Esophagus (tissue), 2 donors: ENCODE results near the gene VPS8. TPM values are rescaled to one million over a fixed set of nuclear protein-coding genes. Genes with fewer than 3 reads are reported as not detected.

ENCODE experiments used
- H3K27ac ChIP-seq, 2 donors: one replicate each; pipeline ENCODE4 v1.5.1; 2013; ENCODE audit warnings: low read depth in 2 of 2, mild to moderate bottlenecking in 2 of 2, inconsistent platforms in 1 of 2, low read length in 1 of 2, moderate library complexity in 1 of 2
- H3K27me3 ChIP-seq, 2 donors: one replicate each; pipeline ENCODE4 v1.6.1; 2013; ENCODE audit warnings: low read length in 2 of 2, control low read depth in 1 of 2, mild to moderate bottlenecking in 1 of 2; ENCODE audit not compliant: insufficient read depth in 2 of 2, control insufficient read depth in 1 of 2
- H3K36me3 ChIP-seq, 2 donors: one replicate each; pipeline ENCODE4 v1.6.1; 2013; ENCODE audit warnings: low read length in 1 of 2; ENCODE audit not compliant: control insufficient read depth in 2 of 2, insufficient read depth in 2 of 2
- H3K4me1 ChIP-seq, 2 donors: one replicate each; pipeline ENCODE4 v1.6.1; 2013; ENCODE audit warnings: low read length in 1 of 2; ENCODE audit not compliant: control insufficient read depth in 2 of 2, insufficient read depth in 2 of 2
- H3K4me3 ChIP-seq, 2 donors: one replicate each; pipeline ENCODE4 v1.5.1; 2013; ENCODE audit warnings: low read length in 2 of 2, mild to moderate bottlenecking in 2 of 2, low read depth in 1 of 2, moderate library complexity in 1 of 2
- H3K9me3 ChIP-seq, 2 donors: one replicate each; pipeline ENCODE4 v1.6.1; 2013; ENCODE audit warnings: mild to moderate bottlenecking in 2 of 2, low read depth in 1 of 2, low read length in 1 of 2, moderate library complexity in 1 of 2; ENCODE audit not compliant: control insufficient read depth in 2 of 2, insufficient read depth in 1 of 2
- WGBS, 2 donors: extraction: QIAGEN DNeasy Blood & Tissue Kit; methylation state at CpG; one replicate each; pipeline ENCODE4 v1.1.7; 2013; 5-methylcytosine and 5-hydroxymethylcytosine counted together
- polyA plus RNA-seq, 2 donors: library from polyadenylated mRNA; stranded (reverse); fragments of 200-250 nt; gene quantifications; one replicate each; pipeline ENCODE4 v1.2.3, GENCODE V29; 2013
- donor health status: healthy with polysubstance abuse.
- donor health status: Bipolar disorder and iron deficiency.

VPS8 gene
- polyA plus RNA-seq, 2 donors, result 9.5 to 10.4 TPM

DNA sequence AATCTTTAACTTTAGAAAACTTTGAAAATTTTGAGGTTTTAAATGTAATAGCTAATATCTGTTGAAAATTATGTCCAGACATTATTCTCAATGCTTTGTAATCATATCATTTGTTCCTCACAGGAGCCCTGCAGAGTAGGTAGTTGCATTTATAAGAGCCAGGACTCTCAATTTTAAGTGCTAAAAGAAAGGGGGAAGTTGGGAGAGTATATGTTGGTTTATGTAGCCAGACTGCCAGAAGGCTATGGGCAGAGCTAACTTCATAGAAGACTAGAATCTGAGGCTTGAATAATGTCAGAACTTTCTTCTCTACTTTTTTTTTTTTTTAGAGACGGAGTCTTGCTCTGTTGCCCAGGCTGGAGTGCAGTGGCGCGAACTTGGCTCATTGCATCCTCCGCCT, 9.1 kb downstream of the VPS8 start:
- H3K9me3 ChIP-seq, result no peaks in the 10 kb centered on the region
- no peak overlapping the region for H3K27ac ChIP-seq
- no peaks in the 10 kb centered on the region for H3K4me1 ChIP-seq
- H3K4me3 ChIP-seq, result no peak overlapping the region
- no peaks in the 10 kb centered on the region for H3K36me3 ChIP-seq
- no peaks in the 10 kb centered on the region for H3K27me3 ChIP-seq
- 98 to 100% methylated on average over 4 of the region's 4 CpGs for WGBS, 2 donors

DNA sequence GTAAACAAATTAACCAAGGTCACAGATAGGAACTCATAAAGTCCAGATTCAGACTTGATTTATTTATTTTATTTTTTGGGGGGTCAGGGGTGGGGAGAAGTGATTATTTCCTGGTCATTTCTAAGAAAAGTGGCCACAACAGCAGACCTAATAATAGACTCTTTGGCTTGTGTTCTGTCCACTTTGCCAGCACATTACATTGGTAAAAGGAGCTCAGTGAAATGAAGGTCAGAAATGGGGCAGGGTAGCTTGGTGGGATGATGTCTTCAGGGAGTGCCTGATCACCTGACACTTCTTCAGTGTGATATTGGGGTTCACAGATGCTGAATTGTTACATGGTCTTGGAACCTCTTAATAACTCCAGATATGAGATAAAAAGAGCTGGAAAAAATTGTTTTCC, 10.1 kb downstream of the VPS8 start:
- Histone ChIP-seq H3K9me3 (no peaks in the 10 kb centered on the region), H3K36me3 (peaks cover 0 to 2% of the 10 kb centered on the region in 2 donors), H3K4me1 (no peaks in the 10 kb centered on the region), H3K4me3 (no peak overlapping the region), H3K27ac (no peak overlapping the region), H3K27me3 (no peaks in the 10 kb centered on the region)

DNA sequence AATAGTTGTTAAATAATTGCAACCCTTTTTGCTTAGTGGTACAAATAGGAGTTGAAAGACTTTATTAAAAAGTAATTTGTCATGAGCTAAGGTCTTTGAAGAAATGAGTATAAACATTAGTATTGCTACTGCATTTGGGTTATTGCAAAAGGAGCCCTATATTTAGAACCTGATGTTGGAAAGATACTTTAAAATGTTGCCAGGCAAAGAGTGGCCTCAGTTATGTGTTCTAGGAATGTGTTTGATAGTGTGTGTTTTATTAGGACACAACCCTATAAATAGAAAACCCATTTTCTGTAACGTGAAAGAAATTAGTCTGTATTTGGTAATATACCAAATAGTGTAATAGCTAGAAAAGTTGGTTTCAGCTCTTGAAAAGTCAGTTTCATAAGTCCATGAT, 10.7 kb downstream of the VPS8 start:
- peaks cover 0 to 2% of the 10 kb centered on the region in 2 donors for H3K36me3 ChIP-seq
- H3K9me3 ChIP-seq, result no peaks in the 10 kb centered on the region
- no peaks in the 10 kb centered on the region for H3K27me3 ChIP-seq
- no peaks in the 10 kb centered on the region for H3K4me1 ChIP-seq
- H3K27ac ChIP-seq, result no peak overlapping the region
- 45 to 48% methylated on average over 1 of the region's 1 CpG for WGBS, 2 donors
- no peak overlapping the region for H3K4me3 ChIP-seq

DNA sequence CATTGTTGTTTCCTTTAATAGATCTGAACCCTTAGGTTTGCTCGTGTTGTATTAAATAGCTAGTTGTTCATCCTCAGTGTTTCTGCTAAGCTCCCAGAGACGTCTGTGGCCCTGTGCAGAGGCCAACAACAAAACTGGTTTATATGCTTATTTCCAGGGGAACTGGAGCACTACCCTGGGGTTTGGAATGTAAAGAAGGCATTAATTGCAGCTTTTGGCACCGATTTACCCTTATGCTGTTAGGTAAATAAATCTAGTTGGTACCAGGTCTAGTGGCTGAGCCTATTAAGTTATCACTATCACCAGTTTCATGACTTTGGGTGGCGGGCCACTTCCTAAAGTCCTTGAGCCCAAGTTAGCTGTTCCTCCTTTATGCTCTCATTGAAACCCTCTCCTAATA, 12.0 kb downstream of the VPS8 start:
- H3K27me3 ChIP-seq, result no peaks in the 10 kb centered on the region
- H3K4me3 ChIP-seq, result no peak overlapping the region
- no peaks in the 10 kb centered on the region for H3K4me1 ChIP-seq
- H3K27ac ChIP-seq, result no peak overlapping the region
- 90% methylated on average over 4 of the region's 4 CpGs for WGBS, 2 donors
- peaks cover 0 to 2% of the 10 kb centered on the region in 2 donors for H3K36me3 ChIP-seq
- H3K9me3 ChIP-seq, result no peaks in the 10 kb centered on the region

DNA sequence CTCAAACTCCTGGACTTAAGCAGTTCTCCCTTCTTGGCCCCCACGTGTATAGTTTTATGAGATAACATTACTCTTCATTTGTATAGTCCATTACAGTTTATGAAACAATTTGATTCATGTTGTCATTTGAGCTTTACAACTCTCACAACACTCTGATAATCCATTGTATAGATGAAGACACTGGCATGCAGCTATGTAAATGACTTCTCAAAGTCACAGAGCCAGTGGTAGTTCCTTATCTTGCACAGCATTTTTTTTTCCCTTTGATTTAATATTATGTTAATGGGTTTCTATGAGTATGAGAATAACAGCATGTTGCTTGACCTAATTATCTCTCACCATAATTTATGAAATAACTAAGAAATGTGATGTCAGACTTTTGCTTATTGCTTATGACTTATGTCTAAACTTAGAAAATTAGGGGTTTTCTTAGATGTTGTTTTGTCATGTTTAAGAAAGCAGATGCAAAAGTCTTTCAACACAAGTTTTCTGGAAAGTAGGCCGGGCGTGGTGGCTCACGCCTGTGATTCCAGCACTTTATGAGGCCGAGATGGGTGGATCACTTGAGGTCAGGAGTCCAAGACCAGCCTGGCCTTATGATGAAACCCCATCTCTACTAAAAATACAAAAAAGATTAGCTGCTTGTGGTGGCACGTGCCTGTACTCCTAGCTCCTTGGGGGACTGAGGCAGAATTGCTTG, 13.3 kb downstream of the VPS8 start:
- H3K9me3 ChIP-seq, result no peaks in the 10 kb centered on the region
- no peaks in the 10 kb centered on the region for H3K4me1 ChIP-seq
- no peak overlapping the region for H3K4me3 ChIP-seq
- 81 to 89% methylated on average over 6 of the region's 6 CpGs for WGBS, 2 donors
- no peaks in the 10 kb centered on the region for H3K27me3 ChIP-seq
- peaks cover 0 to 2% of the 10 kb centered on the region in 2 donors for H3K36me3 ChIP-seq
- H3K27ac ChIP-seq, result no peak overlapping the region

DNA sequence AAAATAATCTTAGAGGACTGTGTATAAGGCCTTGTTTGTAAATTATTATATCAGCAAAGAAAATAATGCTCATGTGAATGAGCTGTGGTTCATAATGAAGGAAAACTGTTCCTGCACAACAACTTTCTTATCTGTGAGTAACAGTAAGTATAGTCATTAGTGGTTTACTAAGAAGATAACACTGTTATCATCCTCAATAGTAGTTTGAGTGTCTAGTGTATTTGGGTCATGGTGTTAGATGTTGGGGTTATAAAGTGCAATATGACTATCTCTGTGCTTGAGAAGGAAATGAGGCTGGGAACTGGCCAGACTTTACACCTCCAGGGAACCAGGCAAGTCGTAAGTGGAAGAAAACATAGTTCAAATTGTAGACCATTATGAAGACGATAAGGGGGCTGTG, 15.6 kb downstream of the VPS8 start:
- Histone ChIP-seq H3K27ac (no peak overlapping the region), H3K27me3 (no peaks in the 10 kb centered on the region), H3K9me3 (no peaks in the 10 kb centered on the region), H3K36me3 (peaks cover 0 to 2% of the 10 kb centered on the region in 2 donors), H3K4me3 (no peak overlapping the region), H3K4me1 (no peaks in the 10 kb centered on the region)
- WGBS, 2 donors, result 80 to 84% methylated on average over 2 of the region's 2 CpGs

DNA sequence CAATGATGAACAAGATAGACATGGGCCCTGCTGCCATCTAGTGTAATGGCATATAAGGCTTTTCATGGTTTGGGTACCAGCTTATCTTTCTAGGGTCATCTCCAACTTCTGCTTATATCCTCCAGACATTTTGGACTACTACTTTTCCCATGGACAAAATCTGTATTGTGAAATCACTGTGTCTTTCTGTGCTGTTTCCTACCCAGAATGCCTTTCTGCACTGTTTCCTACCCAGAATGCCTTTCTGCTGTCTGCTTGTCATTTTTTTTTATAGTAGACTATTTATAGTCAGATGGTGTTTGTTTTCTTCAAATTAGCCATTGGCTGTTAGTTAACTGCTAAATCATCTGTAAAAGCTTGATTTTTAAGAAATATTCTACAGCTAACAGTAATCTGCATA, 20.1 kb downstream of the VPS8 start:
- no peaks in the 10 kb centered on the region for H3K27me3 ChIP-seq
- no peaks in the 10 kb centered on the region for H3K36me3 ChIP-seq
- H3K4me1 ChIP-seq, result no peaks in the 10 kb centered on the region
- H3K9me3 ChIP-seq, result no peaks in the 10 kb centered on the region
- H3K4me3 ChIP-seq, result no peak overlapping the region
- no peak overlapping the region for H3K27ac ChIP-seq

DNA sequence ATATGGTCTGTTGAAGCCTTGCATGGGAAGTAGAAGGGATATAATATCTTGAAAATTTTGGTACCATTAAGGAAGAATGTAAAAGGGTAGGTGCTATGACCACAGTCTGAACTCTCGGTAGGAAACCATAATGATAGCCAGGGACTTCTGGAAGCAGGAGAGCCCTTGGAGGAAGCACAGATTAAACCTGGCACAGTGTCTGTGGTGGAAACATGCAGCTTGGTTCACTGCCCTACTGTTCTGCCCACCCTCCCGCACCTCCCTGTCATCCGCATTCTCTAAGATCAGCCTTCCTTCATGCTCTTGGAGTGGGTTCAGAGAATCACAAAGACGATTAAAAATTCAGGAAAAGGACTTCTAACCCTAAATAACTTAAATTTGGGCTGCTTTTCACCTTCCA, 20.9 kb downstream of the VPS8 start:
- H3K27me3 ChIP-seq, result no peaks in the 10 kb centered on the region
- 90 to 95% methylated on average over 4 of the region's 4 CpGs for WGBS, 2 donors
- H3K27ac ChIP-seq, result no peak overlapping the region
- H3K36me3 ChIP-seq, result no peaks in the 10 kb centered on the region
- H3K9me3 ChIP-seq, result no peaks in the 10 kb centered on the region
- no peaks in the 10 kb centered on the region for H3K4me1 ChIP-seq
- no peak overlapping the region for H3K4me3 ChIP-seq

DNA sequence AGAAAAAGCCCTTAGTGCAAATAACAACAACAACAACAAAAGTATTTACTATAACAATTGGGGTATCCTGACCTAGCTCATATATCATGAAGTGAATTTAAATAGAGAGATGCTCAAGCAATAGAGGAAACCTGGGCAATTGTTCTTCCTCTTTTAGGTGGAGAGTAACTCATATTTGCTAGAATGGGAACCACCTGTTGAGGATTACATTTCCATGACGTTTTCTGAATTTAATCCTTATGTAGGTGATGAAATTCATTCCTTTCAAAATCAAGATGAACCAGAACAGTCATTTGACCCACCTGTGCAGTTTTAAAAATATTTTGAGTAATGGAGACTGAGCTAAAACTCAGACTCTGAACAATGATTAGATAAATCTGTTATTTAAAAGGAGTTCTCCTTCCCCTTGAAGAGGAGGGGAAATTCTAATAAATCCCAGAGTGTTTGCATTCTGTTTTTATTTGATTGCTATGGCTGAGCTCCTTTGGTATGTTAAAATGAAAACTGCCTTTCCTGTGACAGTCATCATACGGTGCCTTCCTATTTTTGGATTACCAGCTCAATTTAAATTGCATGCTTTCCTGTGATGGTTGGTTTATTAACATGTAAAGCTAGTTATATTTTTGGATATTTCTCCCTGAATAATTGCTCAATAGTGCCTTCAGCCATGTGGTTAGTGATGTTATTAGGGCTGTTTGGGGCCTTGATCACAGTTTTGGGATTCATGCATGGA, 24.3 kb downstream of the VPS8 start:
- Histone ChIP-seq H3K4me1 (no peaks in the 10 kb centered on the region), H3K36me3 (no peaks in the 10 kb centered on the region), H3K4me3 (no peak overlapping the region), H3K27ac (no peak overlapping the region), H3K9me3 (no peaks in the 10 kb centered on the region), H3K27me3 (no peaks in the 10 kb centered on the region)
- 57 to 65% methylated on average over 2 of the region's 2 CpGs for WGBS, 2 donors

DNA sequence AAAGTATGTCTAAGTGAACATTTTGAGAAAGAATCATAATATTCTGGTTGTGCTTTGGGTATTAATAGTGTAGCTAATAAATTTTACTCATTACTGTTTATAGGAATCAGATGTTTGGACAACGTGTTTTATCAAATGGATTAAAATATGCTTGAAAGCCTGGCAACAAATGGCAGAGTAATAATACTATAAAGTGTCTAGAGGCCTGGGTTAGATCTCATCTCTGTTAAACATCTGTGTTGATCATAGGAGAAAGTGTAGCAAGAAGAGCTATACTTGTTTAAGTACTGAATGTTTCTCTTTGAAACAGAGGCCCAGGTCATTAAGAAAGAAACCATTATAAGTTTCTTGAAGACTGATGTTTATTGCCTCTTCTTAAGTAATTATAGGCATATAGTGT, 30.5 kb downstream of the VPS8 start:
- H3K9me3 ChIP-seq, result no peaks in the 10 kb centered on the region

More for the DNA sequence above, 30.5 kb downstream of the VPS8 start:
- WGBS, 2 donors, result 67 to 71% methylated on average over 1 of the region's 1 CpG
- H3K4me1 ChIP-seq, result no peaks in the 10 kb centered on the region
- no peaks in the 10 kb centered on the region for H3K27me3 ChIP-seq
- no peaks in the 10 kb centered on the region for H3K36me3 ChIP-seq
- no peak overlapping the region for H3K27ac ChIP-seq
- no peak overlapping the region for H3K4me3 ChIP-seq
